HFFc6 (cell line): ENCODE results near the gene PTPRM. TPM values are rescaled to one million over a fixed set of nuclear protein-coding genes. Genes with fewer than 3 reads are reported as not detected.

Source experiments
- DNase-seq: peaks from one replicate; pipeline ENCODE4 v3.0.0-alpha.2; 2018
- H3K27ac Mint-ChIP-seq: 2 replicates; pipeline ENCODE4 v1.8.0; 2020; ENCODE audit warnings: mild to moderate bottlenecking, mixed read lengths
- H3K27me3 Mint-ChIP-seq: 2 replicates; pipeline ENCODE4 v1.8.0; 2021; ENCODE audit warnings: mild to moderate bottlenecking, moderate library complexity, mixed read lengths; ENCODE audit not compliant: insufficient read depth
- H3K36me3 Mint-ChIP-seq: 2 replicates; pipeline ENCODE4 v1.8.0; 2021; ENCODE audit warnings: low read depth, mixed read lengths
- H3K4me1 Mint-ChIP-seq: 2 replicates; pipeline ENCODE4 v1.8.0; 2020; ENCODE audit warnings: low read depth, mixed read lengths
- H3K4me3 Mint-ChIP-seq: 2 replicates; pipeline ENCODE4 v1.8.0; 2020; ENCODE audit warnings: mild to moderate bottlenecking, moderate library complexity, mixed read lengths
- H3K9me3 Mint-ChIP-seq: 2 replicates; pipeline ENCODE4 v1.8.0; 2020; ENCODE audit warnings: mild to moderate bottlenecking, mixed read lengths
- CTCF ChIP-seq: fragments of 200-600 bp; sonication (generic); IDR thresholded peaks from 2 replicates; pipeline ENCODE4 v1.5.0; 2021; ENCODE audit warnings: antibody characterized with exemption, mild to moderate bottlenecking
- total RNA-seq, 6 experiments: library from RNA; stranded (reverse); fragmentation: NEBNext Ultra II Directional; extraction: Animal tissue kit (Norgen Biotek cat#: 25700); gene quantifications; 2 replicates in 1 of 6; 3 replicates in 5 of 6; pipeline ENCODE4 v1.2.3, GENCODE V29; 2021

PTPRM gene
- total RNA-seq, 6 experiments from 2014 or later, result 39.4 to 49.8 (median 43.8) TPM

- no peak for DNase-seq
- H3K36me3 Mint-ChIP-seq, result peaks cover 3% of the 10 kb centered on the region; the same call in 1 of the 2 replicates
- no peaks in the 10 kb centered on the region for H3K9me3 Mint-ChIP-seq
- no peak for TF ChIP-seq CTCF
- no peaks in the 10 kb centered on the region; the same call in 1 of the 2 replicates for H3K27me3 Mint-ChIP-seq
- H3K4me1 Mint-ChIP-seq, result peaks cover 70% of the 10 kb centered on the region
- peak overlapping the region; percentile 37 for H3K27ac Mint-ChIP-seq
- no peak overlapping the region for H3K4me3 Mint-ChIP-seq
These were observed 386.2 kb downstream of the PTPRM start for GRCh38 chr18:7953095-7953958.

- no peaks in the 10 kb centered on the region for H3K9me3 Mint-ChIP-seq
These were observed 387.1 kb downstream of the PTPRM start for GRCh38 chr18:7954238-7954637.

GRCh38 chr18:7955175-7955574 is 388.1 kb downstream of the PTPRM start:
- no peak for TF ChIP-seq CTCF

More at GRCh38 chr18:7954238-7954637, 387.1 kb downstream of the PTPRM start:
- H3K4me3 Mint-ChIP-seq, result no peak overlapping the region; the same call in 1 of the 2 replicates
- no peak for DNase-seq
- H3K27ac Mint-ChIP-seq, result peak overlapping the region; percentile 37
- H3K27me3 Mint-ChIP-seq, result no peaks in the 10 kb centered on the region; the same call in 1 of the 2 replicates
- peaks cover 73% of the 10 kb centered on the region for H3K4me1 Mint-ChIP-seq
- H3K36me3 Mint-ChIP-seq, result peaks cover 3% of the 10 kb centered on the region; the same call in 1 of the 2 replicates
- no peak for TF ChIP-seq CTCF

DNA sequence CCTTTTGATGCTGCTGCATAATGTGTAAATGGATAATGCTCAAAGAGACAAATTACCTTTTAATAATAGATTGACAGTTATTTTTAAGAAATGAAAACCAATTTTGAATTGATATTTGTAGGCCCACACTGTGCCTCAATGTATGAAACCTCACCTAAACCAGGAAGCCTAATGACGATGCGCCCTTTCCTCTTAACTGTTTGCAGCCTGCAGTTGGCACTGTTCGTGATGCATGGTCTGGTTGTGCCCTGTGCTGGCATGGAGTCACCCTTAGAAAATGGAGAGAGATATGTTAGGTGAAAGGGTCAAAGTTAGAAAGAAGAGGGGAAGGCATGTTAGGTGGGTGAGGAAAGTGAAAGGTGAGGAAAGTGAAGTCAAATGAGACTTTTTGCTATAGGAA is 390.2 kb downstream of the PTPRM start:
- H3K36me3 Mint-ChIP-seq, result peaks cover 3% of the 10 kb centered on the region; the same call in 1 of the 2 replicates
- DNase-seq, result no peak
- no peaks in the 10 kb centered on the region for H3K9me3 Mint-ChIP-seq
- no peak overlapping the region for H3K4me3 Mint-ChIP-seq
- no peak overlapping the region; the same call in 1 of the 2 replicates for H3K27ac Mint-ChIP-seq
- peaks cover 65% of the 10 kb centered on the region for H3K4me1 Mint-ChIP-seq
- no peak for TF ChIP-seq CTCF
- no peaks in the 10 kb centered on the region; the same call in 1 of the 2 replicates for H3K27me3 Mint-ChIP-seq

More at GRCh38 chr18:7955175-7955574, 388.1 kb downstream of the PTPRM start:
- H3K4me3 Mint-ChIP-seq, result no peak overlapping the region
- no peak overlapping the region for H3K27ac Mint-ChIP-seq
- DNase-seq, result no peak
- no peaks in the 10 kb centered on the region for H3K9me3 Mint-ChIP-seq
- no peaks in the 10 kb centered on the region; the same call in 1 of the 2 replicates for H3K27me3 Mint-ChIP-seq
- H3K36me3 Mint-ChIP-seq, result peaks cover 3% of the 10 kb centered on the region; the same call in 1 of the 2 replicates
- H3K4me1 Mint-ChIP-seq, result peaks cover 76% of the 10 kb centered on the region

DNA sequence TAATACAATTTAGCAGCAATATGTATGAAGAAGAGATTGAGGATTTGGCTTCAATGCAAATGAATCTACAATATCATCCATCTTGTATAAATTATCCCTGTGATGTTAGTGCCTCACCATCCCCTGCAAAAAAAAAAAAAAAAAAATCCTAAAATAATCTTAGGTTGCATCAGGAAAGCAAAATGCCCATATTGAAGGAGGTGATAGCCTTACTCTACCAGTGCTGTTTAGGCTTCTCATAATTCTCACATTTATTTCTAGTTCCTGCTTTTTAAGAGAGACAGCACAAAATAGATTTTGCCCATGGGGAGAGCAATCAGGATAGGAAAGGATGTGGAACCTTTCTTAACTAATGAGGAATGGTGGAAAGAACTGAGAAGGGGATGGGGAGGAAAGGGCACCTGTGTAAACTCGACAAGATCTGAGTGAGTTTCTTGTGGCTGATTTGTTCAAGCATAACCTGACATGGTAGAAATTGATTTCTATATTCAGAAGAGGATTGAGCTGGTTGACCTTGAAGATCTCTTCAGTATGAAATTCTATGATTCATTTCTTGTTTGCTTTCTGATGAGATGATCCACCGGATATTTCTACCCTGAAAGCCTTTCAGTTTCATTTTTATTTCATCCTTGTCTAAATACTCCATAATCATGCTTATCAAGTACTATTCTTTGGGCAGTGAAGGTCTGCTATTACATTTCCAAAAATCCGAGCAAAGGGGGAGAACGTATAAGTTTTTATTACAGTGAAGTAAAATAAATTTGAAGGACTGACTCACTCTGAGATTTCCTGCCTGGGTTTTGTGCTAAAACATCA is 391.2 kb downstream of the PTPRM start:
- Mint-ChIP-seq H3K27me3 (no peaks in the 10 kb centered on the region; the same call in 1 of the 2 replicates), H3K36me3 (no peaks in the 10 kb centered on the region), H3K27ac (peak overlapping the region; percentile 89), H3K4me3 (peak overlapping the region; percentile 85), H3K9me3 (no peaks in the 10 kb centered on the region), H3K4me1 (peaks cover 61% of the 10 kb centered on the region)
- no peak for DNase-seq
- TF ChIP-seq CTCF, result no peak
